Measurements from ENCODE around the gene FGFRL1.

FGFRL1 gene

DNA sequence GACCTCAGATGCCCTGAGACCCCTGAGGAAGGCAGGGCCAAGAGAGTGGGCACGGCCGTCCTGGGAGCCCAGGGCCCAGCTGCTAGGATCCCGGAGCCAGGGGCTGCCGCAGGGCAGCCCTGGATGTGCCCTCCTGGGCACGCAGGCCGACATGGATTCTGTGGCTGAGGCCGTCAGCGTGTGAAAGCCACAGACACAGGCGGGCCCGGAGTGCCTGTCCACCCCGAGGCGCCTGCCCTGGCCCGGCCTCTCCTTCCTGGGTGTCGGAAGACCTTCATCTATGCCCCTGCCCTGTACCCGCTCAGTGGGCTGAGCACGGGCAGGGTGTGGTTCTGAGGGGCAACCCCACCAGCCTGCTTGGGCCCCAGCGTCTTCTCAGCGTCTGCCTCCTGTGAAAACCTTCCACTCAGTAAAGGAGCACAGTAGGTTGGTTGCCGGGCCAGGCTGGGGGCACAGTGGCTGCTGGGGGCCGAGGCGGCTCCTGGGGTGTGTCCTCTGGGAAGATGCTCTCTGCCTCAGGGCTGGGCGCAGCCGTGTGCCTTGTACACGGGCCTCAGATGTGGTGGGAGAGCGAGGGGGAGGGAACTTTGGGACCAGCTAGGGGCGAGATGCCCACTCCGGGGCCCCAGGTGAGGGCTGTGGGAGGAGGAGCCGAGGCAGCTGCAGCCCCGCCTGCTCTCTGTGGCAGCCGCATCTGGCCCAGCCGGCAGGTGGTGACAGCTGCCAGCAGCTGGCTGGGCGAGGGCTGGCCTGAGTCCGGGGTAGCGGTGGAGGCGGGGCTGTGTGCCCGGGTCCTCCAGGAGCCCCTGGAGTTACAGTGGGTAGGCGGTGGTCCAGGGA, 20.8 kb downstream of the FGFRL1 start:
- TF ChIP-seq SIN3A (IDR thresholded peaks at IDR 0.05; ENCODE audit: borderline replicate concordance, insufficient read depth, low read length) (no peak), POLR2AphosphoS5 (IDR thresholded peaks at IDR 0.05; ENCODE audit: low read depth, low read length) (no peak), FOXP2 (optimal IDR thresholded peaks at IDR 0.05; ENCODE audit: borderline replicate concordance, extremely low read depth, extremely low read length, insufficient read depth) (no peak), TAF1 (IDR thresholded peaks at IDR 0.05; ENCODE audit: borderline replicate concordance, insufficient read depth, low read length) (no peak)
- TF ChIP-seq, protein P1, sequence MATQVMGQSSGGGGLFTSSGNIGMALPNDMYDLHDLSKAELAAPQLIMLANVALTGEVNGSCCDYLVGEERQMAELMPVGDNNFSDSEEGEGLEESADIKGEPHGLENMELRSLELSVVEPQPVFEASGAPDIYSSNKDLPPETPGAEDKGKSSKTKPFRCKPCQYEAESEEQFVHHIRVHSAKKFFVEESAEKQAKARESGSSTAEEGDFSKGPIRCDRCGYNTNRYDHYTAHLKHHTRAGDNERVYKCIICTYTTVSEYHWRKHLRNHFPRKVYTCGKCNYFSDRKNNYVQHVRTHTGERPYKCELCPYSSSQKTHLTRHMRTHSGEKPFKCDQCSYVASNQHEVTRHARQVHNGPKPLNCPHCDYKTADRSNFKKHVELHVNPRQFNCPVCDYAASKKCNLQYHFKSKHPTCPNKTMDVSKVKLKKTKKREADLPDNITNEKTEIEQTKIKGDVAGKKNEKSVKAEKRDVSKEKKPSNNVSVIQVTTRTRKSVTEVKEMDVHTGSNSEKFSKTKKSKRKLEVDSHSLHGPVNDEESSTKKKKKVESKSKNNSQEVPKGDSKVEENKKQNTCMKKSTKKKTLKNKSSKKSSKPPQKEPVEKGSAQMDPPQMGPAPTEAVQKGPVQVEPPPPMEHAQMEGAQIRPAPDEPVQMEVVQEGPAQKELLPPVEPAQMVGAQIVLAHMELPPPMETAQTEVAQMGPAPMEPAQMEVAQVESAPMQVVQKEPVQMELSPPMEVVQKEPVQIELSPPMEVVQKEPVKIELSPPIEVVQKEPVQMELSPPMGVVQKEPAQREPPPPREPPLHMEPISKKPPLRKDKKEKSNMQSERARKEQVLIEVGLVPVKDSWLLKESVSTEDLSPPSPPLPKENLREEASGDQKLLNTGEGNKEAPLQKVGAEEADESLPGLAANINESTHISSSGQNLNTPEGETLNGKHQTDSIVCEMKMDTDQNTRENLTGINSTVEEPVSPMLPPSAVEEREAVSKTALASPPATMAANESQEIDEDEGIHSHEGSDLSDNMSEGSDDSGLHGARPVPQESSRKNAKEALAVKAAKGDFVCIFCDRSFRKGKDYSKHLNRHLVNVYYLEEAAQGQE (IDR thresholded peaks at IDR 0.05; ENCODE audit: insufficient read depth in 1 of 2, low read depth in 2 of 2, low read length in 2 of 2), result no peak

GRCh38 chr4:1032861-1033260, 21.4 kb downstream of the FGFRL1 start:
- TF ChIP-seq POLR2AphosphoS5 (IDR thresholded peaks at IDR 0.05; ENCODE audit: low read depth, low read length), result no peak
- no peak for TF ChIP-seq FOXP2 (optimal IDR thresholded peaks at IDR 0.05; ENCODE audit: borderline replicate concordance, extremely low read depth, extremely low read length, insufficient read depth)

GRCh38 chr4:1033840-1034551, 22.6 kb downstream of the FGFRL1 start:
- TF ChIP-seq FOXP2 (optimal IDR thresholded peaks at IDR 0.05; ENCODE audit: borderline replicate concordance, extremely low read depth, extremely low read length, insufficient read depth) (no peak), TAF1 (IDR thresholded peaks at IDR 0.05; ENCODE audit: borderline replicate concordance, insufficient read depth, low read length) (no peak), POLR2AphosphoS5 (IDR thresholded peaks at IDR 0.05; ENCODE audit: low read depth, low read length) (no peak), SIN3A (IDR thresholded peaks at IDR 0.05; ENCODE audit: borderline replicate concordance, insufficient read depth, low read length) (no peak)
- TF ChIP-seq, protein P1 (IDR thresholded peaks at IDR 0.05; ENCODE audit: insufficient read depth in 1 of 2, low read depth in 2 of 2, low read length in 2 of 2), result no peak

DNA sequence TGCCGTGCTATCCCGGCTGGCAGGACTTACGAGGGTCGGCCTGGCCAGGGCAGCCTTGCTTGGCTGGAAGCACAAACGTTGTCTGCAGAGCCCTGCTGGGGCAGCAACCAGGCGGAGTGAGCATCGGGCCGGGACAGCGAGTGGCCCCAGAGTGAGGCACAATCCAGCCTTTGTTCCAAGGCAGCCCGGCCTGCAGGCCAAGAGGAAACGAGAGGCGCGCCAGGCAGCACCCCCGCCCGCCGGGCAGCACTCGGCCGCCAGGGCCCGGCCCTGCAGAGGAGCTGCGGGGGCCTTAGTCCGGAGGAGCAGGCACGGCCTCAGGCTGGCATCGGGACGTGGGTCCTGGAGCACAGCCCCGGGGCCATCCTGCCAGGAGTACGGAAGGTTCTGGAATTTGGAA, 24.1 kb downstream of the FGFRL1 start:
- TF ChIP-seq POLR2AphosphoS5 (IDR thresholded peaks at IDR 0.05; ENCODE audit: low read depth, low read length), result no peak
- TF ChIP-seq SIN3A (IDR thresholded peaks at IDR 0.05; ENCODE audit: borderline replicate concordance, insufficient read depth, low read length), result no peak
- TF ChIP-seq FOXP2 (optimal IDR thresholded peaks at IDR 0.05; ENCODE audit: borderline replicate concordance, extremely low read depth, extremely low read length, insufficient read depth), result no peak
- TF ChIP-seq, protein P1 (IDR thresholded peaks at IDR 0.05; ENCODE audit: insufficient read depth in 1 of 2, low read depth in 2 of 2, low read length in 2 of 2), result no peak
- TF ChIP-seq TAF1 (IDR thresholded peaks at IDR 0.05; ENCODE audit: borderline replicate concordance, insufficient read depth, low read length), result no peak

DNA sequence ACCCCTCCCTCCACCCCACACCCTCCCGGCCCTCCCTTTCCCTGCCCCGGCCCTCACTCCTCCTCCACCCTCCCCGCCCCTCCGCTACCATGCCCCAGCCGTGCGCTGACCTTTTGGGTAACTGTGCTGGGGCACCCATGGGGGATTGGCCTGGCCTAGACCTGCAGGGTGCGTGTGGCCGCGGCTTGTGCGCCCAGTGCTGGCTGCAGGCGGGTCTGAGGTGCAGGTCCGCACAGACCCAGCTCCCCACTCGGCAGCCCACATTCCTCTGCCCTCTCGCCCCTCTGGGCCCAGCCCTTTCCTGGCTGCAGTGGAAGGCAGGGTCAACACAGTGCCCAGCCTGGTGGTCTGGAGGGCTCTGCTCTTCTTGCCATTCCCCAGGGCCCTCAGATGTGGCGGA, 24.7 kb downstream of the FGFRL1 start:
- TF ChIP-seq, protein P1 (IDR thresholded peaks at IDR 0.05; ENCODE audit: insufficient read depth in 1 of 2, low read depth in 2 of 2, low read length in 2 of 2), result no peak
- TF ChIP-seq FOXP2 (optimal IDR thresholded peaks at IDR 0.05; ENCODE audit: borderline replicate concordance, extremely low read depth, extremely low read length, insufficient read depth), result no peak
- TF ChIP-seq SIN3A (IDR thresholded peaks at IDR 0.05; ENCODE audit: borderline replicate concordance, insufficient read depth, low read length), result no peak
- TF ChIP-seq POLR2AphosphoS5 (IDR thresholded peaks at IDR 0.05; ENCODE audit: low read depth, low read length), result no peak
- TF ChIP-seq TAF1 (IDR thresholded peaks at IDR 0.05; ENCODE audit: borderline replicate concordance, insufficient read depth, low read length), result no peak
